GM21423 (cell line): ENCODE measurements around the gene CC2D1A.

ENCODE experiments used
- ATAC-seq: cut with Tn5 transposase; IDR thresholded peaks from one replicate; pipeline ENCODE4 v1.9.1; 2021; ENCODE audit warnings: mild to moderate bottlenecking, moderate library complexity; ENCODE audit not compliant: unreplicated experiment

The CC2D1A gene

GRCh38 chr19:13905634-13906520, at the start of gene CC2D1A, which contains the start of gene BRME1:
Gene CC2D1A (plus strand): TSS chr19:13906201. CDS start chr19:13906442, 241 bp downstream.
Gene BRME1 (minus strand): TSS chr19:13906117. CDS start chr19:13904892, 1,225 bp downstream.
- ATAC-seq: peak; percentile 87

- no peak for ATAC-seq
Observed at GRCh38 chr19:13856497-13856896, 49.5 kb upstream of the CC2D1A start.

- ATAC-seq: no peak
Observed at GRCh38 chr19:13859361-13859880, 46.6 kb upstream of the CC2D1A start.

GRCh38 chr19:13860679-13861391, 45.2 kb upstream of the CC2D1A start:
- ATAC-seq: no peak

GRCh38 chr19:13861392-13861713, 44.6 kb upstream of the CC2D1A start:
- peak; percentile 20 for ATAC-seq

GRCh38 chr19:13861714-13862531, 44.1 kb upstream of the CC2D1A start:
- ATAC-seq: peak; percentile 72

- no peak for ATAC-seq
Observed at GRCh38 chr19:13864046-13864666, 41.8 kb upstream of the CC2D1A start.

- no peak for ATAC-seq
Observed at GRCh38 chr19:13864667-13865570, 41.1 kb upstream of the CC2D1A start.

- ATAC-seq: no peak
Observed at GRCh38 chr19:13865571-13866462, 40.2 kb upstream of the CC2D1A start.

GRCh38 chr19:13866463-13867046, 39.4 kb upstream of the CC2D1A start:
- no peak for ATAC-seq

- no peak for ATAC-seq
Observed at GRCh38 chr19:13868663-13869062, 37.3 kb upstream of the CC2D1A start.

GRCh38 chr19:13869281-13869680, 36.7 kb upstream of the CC2D1A start:
- ATAC-seq: no peak

GRCh38 chr19:13870873-13871272, 35.1 kb upstream of the CC2D1A start:
- ATAC-seq: no peak

GRCh38 chr19:13872339-13872694, 33.7 kb upstream of the CC2D1A start:
- no peak for ATAC-seq

- ATAC-seq: no peak
Observed at GRCh38 chr19:13872695-13873389, 33.2 kb upstream of the CC2D1A start.

GRCh38 chr19:13873834-13874515, 32.0 kb upstream of the CC2D1A start:
- ATAC-seq: no peak

GRCh38 chr19:13875824-13876223, 30.2 kb upstream of the CC2D1A start:
- ATAC-seq: no peak
